ENCODE results near the gene LRMDA.

LRMDA gene

DNA sequence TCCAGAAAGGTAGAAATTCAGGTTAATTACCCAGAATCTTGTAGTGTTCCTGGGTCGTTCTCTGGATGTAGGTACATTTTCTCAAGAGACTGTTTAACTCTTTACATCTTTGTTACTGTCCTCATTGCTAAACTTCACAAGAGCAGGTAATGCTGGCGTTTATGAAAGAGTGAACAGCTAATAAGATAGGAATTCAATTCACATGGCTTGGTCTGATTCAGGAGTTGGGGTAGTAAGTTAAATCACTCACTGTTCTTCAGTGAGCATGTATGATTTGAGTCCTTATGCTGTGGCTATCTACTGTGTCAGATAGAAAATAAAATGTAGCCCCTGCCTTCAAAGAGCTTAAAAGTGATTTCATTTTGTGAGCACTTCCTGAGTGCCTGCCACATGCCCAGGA is 480.0 kb downstream of the LRMDA start:
- no peak for DNase-seq (ENCODE audit: low read depth)
- TF ChIP-seq, protein P1, sequence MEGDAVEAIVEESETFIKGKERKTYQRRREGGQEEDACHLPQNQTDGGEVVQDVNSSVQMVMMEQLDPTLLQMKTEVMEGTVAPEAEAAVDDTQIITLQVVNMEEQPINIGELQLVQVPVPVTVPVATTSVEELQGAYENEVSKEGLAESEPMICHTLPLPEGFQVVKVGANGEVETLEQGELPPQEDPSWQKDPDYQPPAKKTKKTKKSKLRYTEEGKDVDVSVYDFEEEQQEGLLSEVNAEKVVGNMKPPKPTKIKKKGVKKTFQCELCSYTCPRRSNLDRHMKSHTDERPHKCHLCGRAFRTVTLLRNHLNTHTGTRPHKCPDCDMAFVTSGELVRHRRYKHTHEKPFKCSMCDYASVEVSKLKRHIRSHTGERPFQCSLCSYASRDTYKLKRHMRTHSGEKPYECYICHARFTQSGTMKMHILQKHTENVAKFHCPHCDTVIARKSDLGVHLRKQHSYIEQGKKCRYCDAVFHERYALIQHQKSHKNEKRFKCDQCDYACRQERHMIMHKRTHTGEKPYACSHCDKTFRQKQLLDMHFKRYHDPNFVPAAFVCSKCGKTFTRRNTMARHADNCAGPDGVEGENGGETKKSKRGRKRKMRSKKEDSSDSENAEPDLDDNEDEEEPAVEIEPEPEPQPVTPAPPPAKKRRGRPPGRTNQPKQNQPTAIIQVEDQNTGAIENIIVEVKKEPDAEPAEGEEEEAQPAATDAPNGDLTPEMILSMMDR (conservative IDR thresholded peaks at IDR 0.05; ENCODE audit: low read depth, low read length), result no peak
- no peak overlapping the region for H3K4me3 ChIP-seq (ENCODE audit: low read length)

DNA sequence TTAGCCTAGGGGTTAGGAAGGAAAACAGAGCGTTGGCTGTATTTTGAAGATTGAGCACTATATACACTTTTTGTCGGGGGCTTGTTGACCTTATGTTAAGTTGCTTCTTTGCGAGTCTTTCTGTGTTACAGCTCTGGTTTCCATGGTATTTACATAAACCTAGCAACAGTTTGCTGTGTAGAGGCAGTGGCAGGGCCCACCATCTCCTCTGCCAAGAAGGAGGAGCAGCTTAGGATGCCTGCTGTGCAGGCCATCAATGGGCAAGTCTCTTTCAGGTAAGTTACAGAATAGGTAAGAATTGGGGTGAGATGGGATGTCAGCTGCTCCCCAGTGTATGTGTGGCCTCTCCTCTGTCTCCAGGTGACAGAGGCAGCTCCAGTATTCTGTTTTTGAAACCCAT is 485.5 kb downstream of the LRMDA start:
- H3K4me3 ChIP-seq (ENCODE audit: low read length), result no peak overlapping the region
- TF ChIP-seq, protein P1 (conservative IDR thresholded peaks at IDR 0.05; ENCODE audit: low read depth, low read length), result no peak
- DNase-seq (ENCODE audit: low read depth), result no peak

DNA sequence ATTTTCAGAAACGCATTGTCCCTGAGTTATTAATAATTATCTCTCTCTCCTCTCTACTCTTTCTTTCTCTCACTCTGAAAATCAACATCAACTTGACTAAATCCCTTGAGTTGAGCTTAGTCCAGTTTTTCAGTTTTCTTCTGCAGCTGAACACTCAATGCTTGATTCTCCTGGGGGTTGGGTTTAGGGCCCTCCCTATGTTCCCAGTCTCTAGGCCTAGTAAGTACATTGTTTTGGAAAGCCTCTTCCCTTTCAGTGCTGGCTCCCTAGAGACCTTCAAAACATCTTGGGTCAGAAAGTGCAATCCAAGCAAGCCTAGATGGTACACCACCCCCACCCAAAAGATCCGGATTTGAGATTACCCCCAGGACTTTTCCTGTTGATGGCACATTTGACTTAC is 488.5 kb downstream of the LRMDA start:
- TF ChIP-seq, protein P1 (conservative IDR thresholded peaks at IDR 0.05; ENCODE audit: low read depth, low read length), result no peak
- DNase-seq (ENCODE audit: low read depth), result no peak
- H3K4me3 ChIP-seq (ENCODE audit: low read length), result no peak overlapping the region

DNA sequence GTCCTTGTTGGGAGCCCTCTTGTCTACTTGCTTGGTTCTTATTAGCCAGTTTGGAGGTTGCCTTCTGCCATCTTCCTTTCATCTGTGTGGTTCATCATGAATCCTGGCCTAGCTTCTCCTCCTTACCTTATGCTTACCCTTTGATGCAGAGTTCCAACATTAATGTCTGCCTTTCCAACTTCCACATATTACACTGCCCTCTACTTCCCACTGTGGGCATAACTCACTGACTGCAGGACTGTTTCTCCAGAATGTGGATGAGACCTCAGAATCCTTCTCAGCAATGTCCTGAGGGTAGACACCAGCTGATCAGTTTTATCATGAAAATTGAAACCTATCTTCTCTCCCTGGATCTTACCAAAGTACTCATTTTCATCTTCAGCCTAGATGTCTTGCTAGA is 491.0 kb downstream of the LRMDA start:
- DNase-seq (ENCODE audit: low read depth), result no peak
- no peak overlapping the region for H3K4me3 ChIP-seq (ENCODE audit: low read length)
- TF ChIP-seq, protein P1 (conservative IDR thresholded peaks at IDR 0.05; ENCODE audit: low read depth, low read length), result peak; percentile 61

DNA sequence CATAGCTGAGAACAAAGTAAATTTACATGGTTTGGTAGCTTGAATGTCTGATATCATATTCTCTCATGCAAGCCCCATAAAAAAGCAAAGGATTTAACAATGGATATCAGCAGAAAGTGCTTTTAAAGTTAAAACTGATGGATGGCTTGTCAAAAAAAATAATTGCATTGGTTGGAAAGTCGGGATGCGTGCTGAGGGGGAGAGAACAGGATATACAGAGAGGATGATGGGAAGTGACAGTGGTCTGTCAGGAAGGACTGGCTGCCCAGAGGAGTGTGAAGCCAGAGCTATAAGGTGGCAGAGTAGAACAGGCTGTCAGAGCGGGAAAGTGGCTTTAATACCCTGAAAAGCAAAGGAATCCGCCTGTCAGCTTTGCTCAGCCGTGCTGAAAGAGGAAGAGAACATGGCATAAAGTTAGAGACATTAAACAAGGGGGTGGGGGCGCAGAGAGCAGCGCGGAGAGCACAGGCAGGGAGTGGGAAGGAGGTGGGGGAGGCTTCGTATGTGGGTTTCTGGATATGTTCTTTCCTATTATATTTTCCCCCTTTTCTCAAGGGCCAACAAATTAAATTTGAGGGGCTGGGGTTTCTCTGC is 493.0 kb downstream of the LRMDA start:
- TF ChIP-seq, protein P1 (conservative IDR thresholded peaks at IDR 0.05; ENCODE audit: low read depth, low read length), result no peak
- DNase-seq (ENCODE audit: low read depth), result no peak

DNA sequence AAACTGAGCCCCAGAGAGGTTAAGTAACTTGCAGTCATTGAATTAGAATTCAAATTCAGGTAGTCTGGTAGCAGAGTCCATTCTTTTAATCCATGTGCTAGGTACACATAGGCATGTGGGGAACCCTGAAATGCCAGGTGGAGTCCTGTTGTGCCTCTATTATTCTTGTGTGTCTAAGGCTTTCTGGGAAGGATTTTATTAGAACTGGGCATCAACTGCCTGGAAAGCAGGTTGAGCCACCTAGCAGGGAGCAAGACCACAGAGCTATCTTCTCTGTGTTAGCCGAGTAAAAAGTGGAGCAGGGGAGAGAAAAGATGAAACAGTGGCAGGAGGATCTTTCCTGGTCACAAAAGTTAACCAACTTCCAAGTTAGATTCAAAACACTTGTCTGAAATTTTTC is 494.6 kb downstream of the LRMDA start:
- no peak for DNase-seq (ENCODE audit: low read depth)
- no peak overlapping the region for H3K4me3 ChIP-seq (ENCODE audit: low read length)
- TF ChIP-seq, protein P1 (conservative IDR thresholded peaks at IDR 0.05; ENCODE audit: low read depth, low read length), result no peak

More for the DNA sequence above, 493.0 kb downstream of the LRMDA start:
- no peak overlapping the region for H3K4me3 ChIP-seq (ENCODE audit: low read length)

DNA sequence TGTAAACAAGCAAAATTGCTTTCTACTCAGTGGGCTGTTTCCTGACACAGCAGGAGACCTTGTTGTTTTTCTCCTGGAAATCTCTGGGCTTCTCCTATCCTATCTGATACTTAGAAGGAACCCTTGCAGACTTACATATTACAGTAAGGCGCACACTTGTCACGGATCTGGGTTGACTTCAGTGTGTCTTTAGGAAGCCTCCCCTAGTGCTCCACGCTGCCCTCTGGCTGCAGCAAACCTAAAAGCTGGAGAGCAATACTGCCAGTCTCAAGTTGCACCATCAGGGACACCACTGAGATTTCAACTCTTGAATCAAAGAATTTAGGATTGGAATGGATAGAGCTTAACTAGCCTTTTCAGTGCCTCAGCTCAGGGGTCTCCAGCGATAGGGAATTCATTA is 495.3 kb downstream of the LRMDA start:
- no peak for DNase-seq (ENCODE audit: low read depth)
- no peak overlapping the region for H3K4me3 ChIP-seq (ENCODE audit: low read length)
- TF ChIP-seq, protein P1 (conservative IDR thresholded peaks at IDR 0.05; ENCODE audit: low read depth, low read length), result peak; percentile 96
